Common myeloid progenitor, CD34-positive (primary cell): Measurements from ENCODE around the gene GPC5.

Experiments
- CTCF ChIA-PET: fragments of 350-600 bp; sonication (Branson Sonifier 250); formaldehyde crosslinking; loops from one replicate; lab custom pipeline; 2021; ENCODE audit warnings: antibody characterized with exemption; lab: Charles Lee
- POLR2A ChIA-PET: fragments of 350-600 bp; sonication (Branson Sonifier 250); formaldehyde crosslinking; loops from one replicate; lab custom pipeline; 2021; ENCODE audit warnings: antibody characterized with exemption; lab: Charles Lee
- DNase-seq, 3 donors: peaks; one replicate each; pipeline versions ENCODE4 v3.0.0 to v3.0.0-alpha.2; 2013
- H3K27ac ChIP-seq, 2 experiments: 1 replicate in 1 of 2; 2 replicates in 1 of 2; pipeline ENCODE4 v1.7.0; 2013; ENCODE audit warnings: inconsistent platforms in 2 of 2, low read length in 2 of 2, mild to moderate bottlenecking in 2 of 2, low read depth in 1 of 2, moderate library complexity in 1 of 2; ENCODE audit not compliant: severe bottlenecking in 2 of 2, insufficient read depth in 1 of 2, poor library complexity in 1 of 2
- H3K27me3 ChIP-seq, 5 experiments: replicated peaks in 2 of 5; 1 replicate in 3 of 5; 2 replicates in 2 of 5; pipeline versions ENCODE4 v1.6.1 to v1.7.0; 2013; ENCODE audit warnings: low read length in 4 of 5, mild to moderate bottlenecking in 2 of 5, moderate library complexity in 2 of 5, inconsistent platforms in 1 of 5; ENCODE audit not compliant: insufficient read depth in 5 of 5, control insufficient read depth in 4 of 5
- H3K36me3 ChIP-seq, 4 experiments: 1 replicate in 2 of 4; 2 replicates in 2 of 4; pipeline versions ENCODE4 v1.6.1 to v1.7.0; 2013; ENCODE audit warnings: low read length in 3 of 4, control low read depth in 1 of 4, mild to moderate bottlenecking in 1 of 4; ENCODE audit not compliant: control insufficient read depth in 4 of 4, insufficient read depth in 4 of 4
- H3K4me1 ChIP-seq, 4 experiments: 1 replicate in 3 of 4; 2 replicates in 1 of 4; pipeline versions ENCODE4 v1.6.1 to v1.7.1; 2013; ENCODE audit warnings: low read length in 3 of 4, mild to moderate bottlenecking in 3 of 4, control low read depth in 1 of 4, inconsistent platforms in 1 of 4, moderate library complexity in 1 of 4; ENCODE audit not compliant: control insufficient read depth in 4 of 4, insufficient read depth in 4 of 4; ENCODE audit errors: control extremely low read depth in 1 of 4
- H3K4me3 ChIP-seq, 7 experiments: 1 replicate in 4 of 7; 2 replicates in 3 of 7; pipeline versions ENCODE4 v1.5.1 to v1.7.0; 2013; ENCODE audit warnings: mild to moderate bottlenecking in 7 of 7, low read length in 6 of 7, moderate library complexity in 6 of 7, inconsistent platforms in 2 of 7, low read depth in 2 of 7, control low read depth in 1 of 7; ENCODE audit not compliant: insufficient read depth in 4 of 7, control insufficient read depth in 1 of 7; ENCODE audit errors: extremely low read depth in 1 of 7
- H3K9me3 ChIP-seq, 5 experiments: 1 replicate in 4 of 5; 2 replicates in 1 of 5; pipeline versions ENCODE4 v1.6.1 to v1.7.1; 2013; ENCODE audit warnings: low read length in 4 of 5, mild to moderate bottlenecking in 2 of 5, inconsistent platforms in 1 of 5, low read depth in 1 of 5, moderate library complexity in 1 of 5; ENCODE audit not compliant: control insufficient read depth in 4 of 5, insufficient read depth in 2 of 5; ENCODE audit errors: control extremely low read depth in 1 of 5
- WGBS: methylation state at CpG from one replicate; pipeline ENCODE4 v1.1.5; 2013; ENCODE audit not compliant: insufficient coverage; 5-methylcytosine and 5-hydroxymethylcytosine counted together

The GPC5 gene

GRCh38 chr13:91368676-91369440, 29.6 kb upstream of the GPC5 start:
- no peak overlapping the region for H3K27ac ChIP-seq
- no peak for DNase-seq
- no peak overlapping the region for H3K4me3 ChIP-seq
- no peaks in the 10 kb centered on the region for H3K36me3 ChIP-seq
- no peaks in the 10 kb centered on the region for H3K9me3 ChIP-seq
- CTCF ChIA-PET, result interaction anchor here (1.5 to 1.6 kb wide), 2 partner anchors 12 to 350 kb away, joined by 4 read pairs; no protein-coding TSS in a partner anchor
- H3K4me1 ChIP-seq, result no peaks in the 10 kb centered on the region
- H3K27me3 ChIP-seq, result no peaks in the 10 kb centered on the region
- WGBS, result 90% methylated on average over 3 of the region's 3 CpGs
- POLR2A ChIA-PET, result no interaction called here

DNA sequence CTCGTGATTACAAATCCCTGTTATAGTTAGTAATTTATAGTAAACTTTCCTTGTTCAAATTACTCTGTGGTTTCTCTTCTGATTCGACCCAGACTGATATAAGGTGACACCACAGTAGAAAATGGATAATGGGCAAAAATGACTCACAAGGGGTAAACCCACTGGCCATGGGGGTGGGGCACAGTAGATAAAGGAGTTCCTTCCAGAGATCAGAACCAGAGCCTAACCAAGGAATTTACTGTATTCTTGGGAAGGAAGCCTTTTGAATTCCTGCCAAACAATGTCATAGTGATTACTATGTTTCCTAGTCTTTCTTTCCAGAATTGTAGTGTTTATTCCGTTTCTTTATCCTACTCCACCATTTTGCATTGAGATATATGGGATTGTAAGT, 29.0 kb upstream of the GPC5 start:
- no peak overlapping the region for H3K4me3 ChIP-seq
- H3K27me3 ChIP-seq, result no peaks in the 10 kb centered on the region
- DNase-seq, result no peak
- H3K27ac ChIP-seq, result no peak overlapping the region
- ChIA-PET CTCF (interaction anchor here (1.5 to 1.6 kb wide), 2 partner anchors 11 to 349 kb away, joined by 4 read pairs; no protein-coding TSS in a partner anchor), POLR2A (no interaction called here)
- no peaks in the 10 kb centered on the region for H3K4me1 ChIP-seq
- no peaks in the 10 kb centered on the region for H3K9me3 ChIP-seq
- no CpG with 5 or more reads among the region's 3 CpGs for WGBS
- H3K36me3 ChIP-seq, result no peaks in the 10 kb centered on the region

DNA sequence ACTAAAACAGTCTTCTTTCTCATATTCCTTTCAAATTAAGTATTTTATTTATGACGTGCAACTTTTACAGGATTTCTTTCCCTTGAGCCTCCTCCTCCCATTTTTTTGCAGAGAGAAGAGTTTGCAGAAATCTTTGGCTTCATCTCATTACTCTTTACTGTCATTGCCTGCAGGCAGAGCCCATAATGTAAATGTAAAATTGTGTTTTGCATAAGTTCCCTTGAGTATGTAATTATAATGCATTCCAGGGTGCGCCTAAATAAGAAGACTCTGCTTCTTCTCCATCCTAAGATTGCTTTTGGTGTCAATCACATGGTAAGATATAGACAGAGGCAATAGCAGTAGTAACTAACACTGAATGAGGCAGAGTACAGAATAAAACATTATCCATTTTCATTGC, 27.9 kb upstream of the GPC5 start:
- H3K4me3 ChIP-seq, result no peak overlapping the region
- no CpG with 5 or more reads among the region's 2 CpGs for WGBS
- POLR2A ChIA-PET, result no interaction called here
- peaks cover 0 to 2% (median 0%) of the 10 kb centered on the region in 4 experiments for H3K4me1 ChIP-seq
- H3K27me3 ChIP-seq, result no peaks in the 10 kb centered on the region
- no peaks in the 10 kb centered on the region for H3K9me3 ChIP-seq
- H3K36me3 ChIP-seq, result no peaks in the 10 kb centered on the region
- CTCF ChIA-PET, result no interaction called here
- H3K27ac ChIP-seq, result no peak overlapping the region
- DNase-seq, result no peak

DNA sequence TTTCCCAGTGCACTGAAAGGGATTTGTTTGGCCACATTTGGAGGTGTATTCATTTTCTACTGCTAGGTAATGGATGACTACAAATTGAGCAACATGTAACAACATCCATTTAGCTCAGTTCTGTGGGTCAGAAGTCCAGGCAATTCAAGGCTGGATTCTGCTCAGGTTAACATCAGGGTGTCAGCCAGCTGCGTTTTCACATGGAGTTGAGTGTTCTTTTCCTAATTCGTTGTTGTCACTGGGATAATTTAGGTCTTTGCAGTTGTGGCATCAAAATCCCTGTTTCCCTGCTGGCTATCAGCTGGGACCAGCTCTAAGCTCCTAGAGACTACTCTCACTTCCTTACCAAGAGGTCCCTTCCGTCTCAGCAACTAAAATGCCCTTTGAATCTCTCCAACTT, 25.5 kb upstream of the GPC5 start:
- no peaks in the 10 kb centered on the region for H3K36me3 ChIP-seq
- no peaks in the 10 kb centered on the region for H3K9me3 ChIP-seq
- WGBS, result 81% methylated on average over 3 of the region's 3 CpGs
- ChIA-PET CTCF (interaction anchor here (0.8 to 1.0 kb wide), 2 partner anchors 9 to 11 kb away, joined by 3 to 4 read pairs; no protein-coding TSS in a partner anchor), POLR2A (no interaction called here)
- no peak overlapping the region for H3K27ac ChIP-seq
- H3K4me1 ChIP-seq, result peaks cover 0 to 2% (median 0%) of the 10 kb centered on the region in 4 experiments
- no peak for DNase-seq
- H3K4me3 ChIP-seq, result no peak overlapping the region
- H3K27me3 ChIP-seq, result no peaks in the 10 kb centered on the region

DNA sequence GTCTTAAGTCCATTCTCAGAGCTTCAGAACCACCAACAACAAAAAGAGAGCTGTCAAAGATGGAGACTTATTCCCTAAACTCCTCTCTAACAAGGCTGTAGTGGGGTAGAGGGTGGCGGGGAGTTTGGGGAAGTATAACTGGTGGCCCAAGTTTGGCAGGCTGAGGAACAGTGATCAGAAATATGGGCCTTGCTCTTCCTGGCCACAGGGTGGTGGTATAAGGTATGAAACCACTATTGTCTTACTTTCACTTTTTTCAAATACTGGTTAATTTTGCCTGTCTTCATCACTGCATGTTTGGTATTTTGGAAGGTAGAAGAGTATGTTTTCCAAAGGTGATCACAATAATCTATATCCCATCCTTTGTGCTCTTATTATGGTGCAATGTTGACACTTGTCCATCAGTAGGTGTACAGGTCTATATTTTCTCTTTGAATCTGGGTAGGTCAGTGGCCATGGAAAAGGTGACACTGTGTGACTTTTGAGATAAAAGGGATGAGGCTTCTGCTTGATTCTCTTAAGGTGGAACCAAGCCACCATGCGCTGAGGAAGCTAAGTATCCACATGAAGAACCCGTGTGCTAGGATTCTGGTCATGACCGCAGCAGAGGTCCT, 23.2 kb upstream of the GPC5 start:
- no peaks in the 10 kb centered on the region for H3K36me3 ChIP-seq
- H3K27ac ChIP-seq, result no peak overlapping the region
- ChIA-PET CTCF (interaction anchor here (0.6 to 2.3 kb wide), 16 partner anchors 8 to 529 kb away, joined by 3 to 10 read pairs (median 4); no protein-coding TSS in a partner anchor), POLR2A (no interaction called here)
- 100% methylated on average over 3 of the region's 4 CpGs for WGBS
- no peaks in the 10 kb centered on the region for H3K9me3 ChIP-seq
- peak; percentile 51 to 81 (median 81) for DNase-seq
- H3K27me3 ChIP-seq, result no peaks in the 10 kb centered on the region
- H3K4me1 ChIP-seq, result peaks cover 0 to 2% (median 0%) of the 10 kb centered on the region in 4 experiments
- H3K4me3 ChIP-seq, result no peak overlapping the region

GRCh38 chr13:91381371-91381770, 17.1 kb upstream of the GPC5 start:
- Histone ChIP-seq H3K9me3 (no peaks in the 10 kb centered on the region), H3K36me3 (no peaks in the 10 kb centered on the region), H3K4me1 (no peaks in the 10 kb centered on the region), H3K4me3 (no peak overlapping the region), H3K27me3 (no peaks in the 10 kb centered on the region), H3K27ac (no peak overlapping the region)
- POLR2A ChIA-PET, result no interaction called here
- peak; percentile 55 to 76 (median 74) for DNase-seq
- CTCF ChIA-PET, result interaction anchor here (0.7 to 5.7 kb wide), 12 partner anchors 9 to 400 kb away, joined by 3 to 74 read pairs (median 4); no protein-coding TSS in a partner anchor

GRCh38 chr13:91383836-91384235, 14.6 kb upstream of the GPC5 start:
- Histone ChIP-seq H3K36me3 (no peaks in the 10 kb centered on the region), H3K9me3 (no peaks in the 10 kb centered on the region), H3K4me3 (no peak overlapping the region), H3K4me1 (no peaks in the 10 kb centered on the region), H3K27me3 (no peaks in the 10 kb centered on the region), H3K27ac (no peak overlapping the region)
- ChIA-PET POLR2A (interaction anchor here (0.6 kb wide), 1 partner anchor 213 kb away, joined by 4 read pairs; no protein-coding TSS in a partner anchor), CTCF (interaction anchor here (0.5 to 5.7 kb wide), 4 partner anchors 11 to 338 kb away, joined by 3 to 74 read pairs (median 4); no protein-coding TSS in a partner anchor)
- no peak for DNase-seq
- 95% methylated on average over 4 of the region's 4 CpGs for WGBS
